ENCODE measurements around the gene CCDC148. TPM values are rescaled to one million over a fixed set of nuclear protein-coding genes. Genes with fewer than 3 reads are reported as not detected.
"Not testable (repeated sequence)": the region's sequence is repeated elsewhere in the genome, so short reads cannot be mapped to it uniquely, and the experiment has no call there.

CCDC148 gene
- total RNA-seq, 1 donor from 2014 or later = 0.51 TPM

GRCh38 chr2:158481116-158481515 lies 24.6 kb upstream of the CCDC148 start:
- no peak for DNase-seq

- DNase-seq = peak; percentile 28
Measured at GRCh38 chr2:158478816-158479215, 22.3 kb upstream of the CCDC148 start.

GRCh38 chr2:158478237-158478636 lies 21.7 kb upstream of the CCDC148 start:
- DNase-seq = no peak

GRCh38 chr2:158477202-158477601 lies 20.6 kb upstream of the CCDC148 start:
- DNase-seq = no peak

GRCh38 chr2:158474526-158475011 lies 18.0 kb upstream of the CCDC148 start:
- not testable (repeated sequence) for DNase-seq

GRCh38 chr2:158473719-158474392 lies 17.3 kb upstream of the CCDC148 start:
- DNase-seq = no peak

GRCh38 chr2:158473300-158473699 lies 16.7 kb upstream of the CCDC148 start:
- not testable (repeated sequence) for DNase-seq

- DNase-seq = not testable (repeated sequence)
Measured at GRCh38 chr2:158472829-158473228, 16.3 kb upstream of the CCDC148 start.

- DNase-seq = no peak
Measured at GRCh38 chr2:158467248-158467647, 10.7 kb upstream of the CCDC148 start.

GRCh38 chr2:158464426-158465281 lies 8.1 kb upstream of the CCDC148 start:
- peak; percentile 37 for DNase-seq

GRCh38 chr2:158463496-158464095 lies 7.0 kb upstream of the CCDC148 start:
- DNase-seq = no peak

GRCh38 chr2:158460632-158461297 lies 4.2 kb upstream of the CCDC148 start:
- peak; percentile 43 for DNase-seq

- DNase-seq = peak; percentile 22
Measured at GRCh38 chr2:158459161-158460003, 2.8 kb upstream of the CCDC148 start.

- DNase-seq = no peak
Measured at GRCh38 chr2:158458617-158458920, 2.0 kb upstream of the CCDC148 start.

GRCh38 chr2:158457826-158458616 lies 1.5 kb upstream of the CCDC148 start:
- DNase-seq = peak; percentile 82

- DNase-seq = peak; percentile 73
Measured at GRCh38 chr2:158457092-158457825, 706 bp upstream of the CCDC148 start.

- DNase-seq = no peak
Measured at GRCh38 chr2:158443606-158444005, 12.9 kb downstream of the CCDC148 start.

- DNase-seq = not testable (repeated sequence)
Measured at GRCh38 chr2:158439062-158439461, 17.5 kb downstream of the CCDC148 start.

GRCh38 chr2:158433716-158434115 lies 22.8 kb downstream of the CCDC148 start:
- DNase-seq = not testable (repeated sequence)

GRCh38 chr2:158432117-158432516 lies 24.4 kb downstream of the CCDC148 start:
- no peak for DNase-seq
